ENCODE data around the gene KLRC3.
"Not testable (repeated sequence)": the region's sequence is repeated elsewhere in the genome, so short reads cannot be mapped to it uniquely, and the experiment has no call there.

Gene KLRC3

DNA sequence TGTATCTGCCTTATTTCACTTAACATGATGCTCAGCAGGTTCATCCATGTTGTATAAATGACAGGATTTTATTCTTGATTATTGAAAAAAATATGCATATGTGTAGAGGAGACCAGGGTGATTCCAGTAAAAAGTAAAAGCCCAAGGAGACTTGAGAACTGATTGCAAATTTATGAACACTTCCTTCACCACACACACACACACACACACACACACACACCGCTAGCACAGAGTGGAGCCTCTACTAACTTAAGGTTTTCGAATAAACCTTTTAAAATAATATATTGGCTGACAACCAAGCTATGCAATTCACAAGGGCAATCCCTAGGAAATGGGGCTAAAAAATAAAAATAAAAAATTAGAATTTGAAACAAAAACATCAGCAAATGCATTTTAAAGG, 22.2 kb downstream of the KLRC3 start:
- DNase-seq = no peak

DNA sequence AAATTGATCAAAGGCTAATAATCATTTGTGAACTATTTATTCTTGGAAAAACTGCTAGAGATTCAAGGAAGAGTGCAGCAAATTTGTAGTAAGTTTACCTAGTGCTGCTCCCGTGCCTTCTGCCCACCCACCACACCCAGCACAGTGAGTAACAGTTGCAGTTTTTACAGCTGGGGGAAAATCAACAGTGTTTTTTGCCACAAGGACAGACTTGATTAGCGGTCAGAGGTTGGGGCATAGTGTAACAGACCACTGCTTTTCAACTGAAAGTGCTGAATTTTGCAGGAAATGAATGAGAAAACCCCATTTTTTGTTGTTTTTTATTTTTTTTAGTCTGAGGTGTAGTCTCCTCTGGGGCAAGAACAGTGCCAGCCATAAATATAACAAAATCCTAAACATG, 23.1 kb downstream of the KLRC3 start:
- DNase-seq = no peak

DNA sequence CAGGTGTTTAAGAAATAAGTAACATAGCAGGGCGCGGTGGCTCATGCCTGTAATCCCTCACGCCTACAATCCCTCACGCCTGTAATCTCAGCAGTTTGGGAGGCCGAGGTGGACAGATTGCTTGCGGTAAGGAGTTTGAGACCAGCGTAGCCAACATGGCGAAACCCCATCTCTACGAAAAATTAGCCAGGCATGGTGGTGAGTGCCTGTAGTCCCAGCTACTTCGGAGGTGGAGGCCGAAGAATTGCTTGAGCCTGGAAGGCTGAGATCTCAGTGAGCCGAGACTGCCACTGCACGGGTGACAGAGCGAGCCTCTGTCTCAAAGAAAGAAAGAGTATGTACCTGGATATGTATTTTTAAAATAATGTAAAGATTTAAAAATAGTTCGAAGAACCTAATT, 24.2 kb downstream of the KLRC3 start:
- not testable (repeated sequence) for DNase-seq

DNA sequence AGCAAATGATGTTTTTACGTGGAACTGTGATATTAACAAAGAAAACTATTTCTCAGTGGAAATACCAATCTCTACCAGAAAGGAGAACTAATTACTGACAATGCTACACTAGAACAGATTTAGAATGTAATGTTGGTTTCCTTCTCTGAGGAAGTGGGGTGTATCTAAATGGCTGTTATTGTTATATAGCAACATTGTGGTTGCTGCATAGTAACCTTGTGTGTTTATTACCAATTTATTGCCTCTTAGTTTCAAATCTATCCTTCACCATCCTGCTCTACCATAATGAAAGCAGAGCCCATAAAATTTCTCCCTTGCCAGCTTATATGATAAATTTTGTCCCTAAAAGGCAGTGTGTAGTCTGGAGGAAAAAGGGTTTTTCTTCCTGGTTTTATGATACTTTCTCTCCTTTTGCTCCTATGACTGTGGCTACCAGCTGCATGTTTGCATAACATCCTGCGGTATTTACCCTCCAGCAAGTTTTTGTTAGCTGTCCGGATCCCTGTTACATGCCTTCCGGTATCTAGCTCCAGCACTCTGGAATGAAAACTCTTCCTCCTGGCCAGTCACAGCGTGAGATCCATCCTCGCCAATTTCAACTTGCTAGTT, 24.9 kb downstream of the KLRC3 start:
- no peak for DNase-seq

DNA sequence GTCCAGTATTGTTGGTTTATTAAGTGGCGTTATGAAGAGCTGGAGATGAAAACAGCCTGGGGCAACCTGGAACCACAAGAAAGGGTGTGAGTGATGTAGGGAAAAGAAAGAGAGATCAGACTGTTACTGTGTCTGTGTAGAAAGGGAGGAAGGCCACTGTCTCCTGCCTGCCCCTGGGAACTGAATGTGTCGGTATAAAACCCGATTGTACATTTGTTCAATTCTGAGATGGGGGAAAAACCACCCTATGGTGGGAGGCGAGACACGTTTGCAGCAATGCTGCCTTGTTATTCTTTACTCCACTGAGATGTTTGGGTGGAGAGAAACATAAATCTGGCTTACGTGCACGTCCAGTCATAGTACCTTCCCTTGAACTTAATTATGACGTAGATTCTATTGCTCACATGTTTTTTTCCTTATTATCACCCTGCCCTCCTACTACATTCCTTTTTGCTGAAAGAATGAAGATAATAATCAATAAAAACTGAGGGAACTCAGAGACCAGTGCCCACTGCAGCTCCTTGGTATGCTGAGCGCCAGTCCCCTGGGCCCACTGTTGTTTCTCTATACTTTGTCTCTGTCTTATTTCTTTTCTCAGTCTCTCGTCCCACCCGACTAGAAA, 25.8 kb downstream of the KLRC3 start:
- DNase-seq = not testable (repeated sequence)

DNA sequence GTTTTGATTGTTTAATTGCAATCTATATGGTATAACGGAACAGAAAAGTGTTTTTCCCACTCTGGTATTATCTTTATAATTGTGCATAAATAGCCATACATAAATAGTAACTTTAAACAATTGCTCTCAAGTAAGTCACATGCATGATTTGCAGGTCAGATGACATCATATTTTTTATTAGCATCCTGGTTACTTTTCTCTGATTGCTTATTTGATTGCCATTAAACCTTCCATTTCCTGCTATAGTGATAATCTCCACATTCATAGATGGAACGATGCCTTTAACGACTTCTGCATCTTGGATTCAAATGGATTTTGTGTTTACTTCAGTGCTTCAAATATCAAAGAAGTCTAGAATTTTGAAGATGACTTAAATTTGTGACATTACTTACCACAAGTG, 27.1 kb downstream of the KLRC3 start:
- no peak for DNase-seq

DNA sequence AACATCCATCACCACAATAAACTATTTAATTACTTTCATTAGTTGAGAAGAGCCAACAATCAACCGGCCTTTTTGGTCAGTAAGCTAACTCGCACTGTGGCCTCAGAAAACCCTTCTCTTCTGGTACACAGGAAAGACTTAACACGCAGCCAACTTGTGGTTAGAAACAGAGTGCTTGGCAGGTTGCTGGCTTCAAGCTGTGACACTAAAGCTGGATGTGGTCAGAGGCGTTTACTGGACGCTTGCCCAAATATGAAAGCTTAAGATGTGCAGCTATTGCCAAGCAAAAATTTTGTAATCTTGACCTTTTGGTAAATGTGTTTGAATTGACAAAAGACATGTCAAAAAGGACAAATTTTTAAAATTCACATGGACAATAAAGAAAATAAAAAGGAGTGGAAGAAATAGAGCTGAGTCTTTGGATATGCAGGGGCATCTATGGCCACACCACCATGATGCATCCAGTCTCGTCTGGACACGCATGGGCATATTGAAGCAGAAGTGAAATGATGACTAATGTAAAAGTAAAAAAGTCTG, 27.9 kb downstream of the KLRC3 start:
- no peak for DNase-seq

DNA sequence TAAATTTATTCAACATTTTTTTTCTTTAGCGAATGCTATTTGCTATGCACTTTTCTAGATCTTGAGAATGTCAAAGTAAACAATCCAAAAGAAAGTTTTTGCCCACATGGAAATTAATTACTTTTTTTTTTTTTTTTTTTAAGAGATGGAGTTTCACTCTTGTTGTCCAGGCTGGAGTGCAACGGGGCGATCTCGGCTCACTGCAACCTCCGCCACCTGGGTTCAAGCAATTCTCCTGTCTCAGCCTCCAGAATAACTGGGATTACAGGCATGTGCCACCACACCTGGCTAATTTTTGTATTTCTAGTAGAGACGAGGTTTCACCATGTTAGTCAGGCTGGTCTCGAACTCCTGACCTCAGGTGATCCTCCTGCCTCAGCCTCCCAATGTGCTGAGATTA, 29.4 kb downstream of the KLRC3 start:
- not testable (repeated sequence) for DNase-seq

DNA sequence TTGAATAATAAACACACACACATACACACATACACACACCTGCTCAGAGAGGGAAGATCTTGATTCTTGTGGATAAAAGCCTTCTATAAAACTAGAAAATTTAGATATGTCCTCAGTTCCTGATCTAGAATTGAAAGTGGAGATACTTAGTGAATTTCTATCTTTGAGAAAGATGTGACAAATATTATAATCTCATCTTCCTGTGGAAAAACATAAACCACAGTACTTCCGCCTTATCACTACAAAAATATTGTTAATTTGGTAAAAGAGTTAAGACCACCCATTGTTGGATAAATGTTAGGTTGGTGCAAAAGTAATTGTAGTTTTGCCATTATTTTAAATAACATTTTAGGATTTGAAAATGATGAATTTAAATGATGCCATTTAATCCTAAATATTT, 30.5 kb downstream of the KLRC3 start, which contains the start of gene KLRK1:
TSS of gene KLRK1 (minus strand) at position 138 of the 400 bp plus-strand sequence. CDS start 1,231 bp downstream, outside the sequence.
- DNase-seq = no peak

DNA sequence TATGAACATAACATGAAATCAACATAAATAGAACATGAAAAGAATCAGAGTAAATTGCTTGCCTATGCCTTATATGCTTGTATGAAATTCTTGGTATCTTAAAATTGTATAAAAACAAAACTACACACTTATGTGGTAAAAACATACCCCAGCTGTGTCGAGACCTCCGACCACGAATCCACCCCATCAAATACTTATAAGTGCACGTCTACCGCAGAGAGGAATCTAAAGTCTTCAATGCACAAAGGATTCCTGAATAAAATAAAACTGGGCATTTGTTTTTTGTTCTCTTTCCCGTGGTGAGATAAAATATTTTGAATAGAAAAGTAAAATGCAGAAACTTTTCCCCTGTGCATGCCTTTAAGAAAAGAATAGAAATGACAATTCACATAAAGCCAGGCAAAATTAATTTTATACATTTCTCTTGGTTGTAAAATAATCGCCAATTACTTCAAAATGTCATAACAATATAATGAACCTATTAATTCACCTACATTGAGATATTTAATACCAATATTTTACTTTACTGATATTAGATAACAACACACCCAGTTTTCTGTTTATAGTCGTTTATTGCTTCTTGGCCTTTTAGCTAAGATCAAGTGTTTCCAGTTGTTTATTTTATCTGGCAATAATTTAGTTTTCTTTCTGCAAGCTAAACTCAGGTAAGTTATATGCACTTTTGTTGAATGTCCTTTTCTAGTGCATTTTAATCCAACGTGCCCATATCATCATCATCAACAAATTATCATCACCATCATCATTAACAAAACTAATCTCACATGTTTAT, 31.6 kb downstream of the KLRC3 start:
- no peak for DNase-seq

DNA sequence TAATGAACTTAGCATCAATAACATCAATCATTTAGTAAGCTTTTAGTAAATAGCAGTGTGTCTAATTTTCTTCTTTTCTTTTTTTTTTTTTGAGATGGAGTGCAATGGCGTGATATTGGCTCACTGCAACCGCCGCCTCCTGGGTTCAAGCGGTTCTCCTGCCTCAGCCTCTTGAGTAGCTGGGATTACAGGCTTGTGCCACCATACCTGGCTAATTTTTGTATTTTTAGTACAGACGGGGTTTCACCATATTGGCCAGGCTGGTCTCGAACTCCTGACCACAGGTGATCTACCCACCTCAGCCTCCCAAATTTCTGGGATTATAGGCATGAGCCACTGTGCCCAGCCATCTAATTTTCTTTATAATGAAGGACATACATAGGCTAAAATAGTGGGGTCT, 32.9 kb downstream of the KLRC3 start:
- DNase-seq = not testable (repeated sequence)

DNA sequence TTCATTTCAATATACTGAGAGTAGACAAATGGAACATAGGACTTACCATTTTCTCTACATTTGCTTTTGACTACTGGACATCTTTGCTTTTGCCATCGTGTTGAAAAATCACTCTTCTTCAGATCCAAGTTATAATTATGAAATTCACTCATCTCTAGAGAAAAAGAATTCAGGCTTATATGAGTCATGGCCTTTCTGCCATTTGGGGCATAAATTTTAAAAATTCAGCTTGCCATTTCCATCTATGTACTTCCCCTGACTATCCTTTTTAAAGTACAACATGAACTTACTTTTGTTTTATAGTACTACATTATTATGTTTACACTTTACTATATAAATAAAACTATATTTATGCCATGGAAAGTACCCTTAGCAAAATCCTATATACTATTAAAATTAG, 33.5 kb downstream of the KLRC3 start:
- no peak for DNase-seq

DNA sequence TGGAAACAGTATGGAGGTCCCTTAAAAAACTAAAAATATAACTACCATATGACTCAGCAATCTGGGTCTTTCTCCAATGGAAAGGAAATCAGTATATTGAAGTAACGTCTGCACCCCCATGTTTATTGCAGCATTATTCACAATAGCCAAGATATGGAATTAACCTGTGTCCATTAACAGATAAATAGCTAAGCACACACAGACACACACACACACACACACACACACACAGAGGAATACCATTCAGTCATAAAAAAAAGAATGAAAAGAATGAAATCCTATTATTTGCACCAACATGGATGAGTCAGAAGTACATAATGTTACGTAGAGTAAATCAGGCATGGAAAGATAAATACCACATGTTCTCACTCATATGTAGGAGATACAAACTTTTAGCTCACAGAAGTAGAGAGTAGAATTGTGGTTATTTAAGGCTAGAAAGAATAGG, 35.2 kb downstream of the KLRC3 start:
- DNase-seq = no peak

DNA sequence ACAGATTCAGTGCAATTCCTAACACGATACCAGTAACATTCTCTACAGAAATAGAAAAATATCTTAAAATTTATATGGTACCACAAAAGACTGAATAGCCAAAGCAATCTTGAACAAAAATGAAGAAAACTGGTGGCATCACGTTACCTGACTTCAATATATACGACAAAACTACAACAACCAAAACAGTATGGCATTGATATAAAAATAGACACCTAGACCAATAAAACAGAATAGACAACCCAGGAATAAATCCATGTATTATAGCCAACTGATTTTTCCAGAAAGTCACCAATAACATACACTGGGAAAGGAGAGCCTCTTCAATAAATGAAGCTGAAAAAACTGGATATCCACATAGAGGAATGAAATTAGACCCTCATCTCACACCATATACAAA, 36.2 kb downstream of the KLRC3 start:
- DNase-seq = no peak

DNA sequence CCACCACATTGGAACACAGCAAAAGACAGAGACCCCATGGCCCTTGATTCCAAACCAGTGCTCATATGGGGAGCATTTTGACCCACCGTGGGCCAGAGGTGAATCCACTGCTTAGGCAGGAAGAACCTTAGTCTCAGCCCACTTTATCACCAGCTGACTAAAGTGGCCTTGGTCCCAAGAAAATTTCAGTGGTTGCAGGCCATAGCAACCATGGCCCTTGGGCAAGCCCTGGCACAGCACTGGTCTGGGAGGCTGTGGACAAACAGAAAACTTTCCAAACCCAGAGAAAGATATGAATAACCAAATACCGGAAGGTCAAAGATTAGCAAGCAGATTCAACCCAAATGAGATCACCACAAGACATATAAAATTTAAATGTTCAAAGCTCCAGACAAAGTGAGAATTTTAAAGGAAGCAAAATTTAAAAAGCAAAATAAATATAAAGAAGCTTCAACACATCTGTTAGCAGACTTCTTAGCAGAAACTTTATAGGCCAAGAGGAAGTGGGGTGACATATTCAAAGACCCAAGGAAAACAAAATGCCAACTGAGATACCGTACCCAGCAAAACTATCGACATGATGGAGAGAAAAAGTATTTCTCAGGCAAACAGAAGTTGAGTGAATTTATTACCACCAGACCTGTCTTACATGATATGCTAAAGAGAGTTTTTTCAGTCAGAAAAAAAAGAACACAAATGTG, 38.3 kb downstream of the KLRC3 start:
- no peak for DNase-seq

DNA sequence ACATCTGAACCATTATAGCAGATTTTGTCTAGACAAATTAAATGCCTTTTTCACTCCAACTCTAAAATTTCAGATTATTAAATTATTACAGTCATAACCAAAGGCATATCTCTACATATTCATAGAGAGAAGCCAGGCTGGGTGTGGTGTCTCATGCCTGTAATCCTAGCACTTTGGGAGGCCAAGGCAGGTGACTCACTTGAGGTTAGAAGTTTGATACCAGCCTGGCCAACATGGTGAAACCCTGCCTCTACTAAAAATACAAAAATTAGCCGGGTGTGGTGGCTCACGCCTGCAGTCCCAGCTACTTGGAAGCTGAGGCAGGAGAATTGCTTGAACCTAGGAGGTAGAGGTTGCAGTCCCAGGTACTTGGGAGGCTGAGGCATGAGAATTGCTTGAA, 41.7 kb downstream of the KLRC3 start:
- DNase-seq = not testable (repeated sequence)

DNA sequence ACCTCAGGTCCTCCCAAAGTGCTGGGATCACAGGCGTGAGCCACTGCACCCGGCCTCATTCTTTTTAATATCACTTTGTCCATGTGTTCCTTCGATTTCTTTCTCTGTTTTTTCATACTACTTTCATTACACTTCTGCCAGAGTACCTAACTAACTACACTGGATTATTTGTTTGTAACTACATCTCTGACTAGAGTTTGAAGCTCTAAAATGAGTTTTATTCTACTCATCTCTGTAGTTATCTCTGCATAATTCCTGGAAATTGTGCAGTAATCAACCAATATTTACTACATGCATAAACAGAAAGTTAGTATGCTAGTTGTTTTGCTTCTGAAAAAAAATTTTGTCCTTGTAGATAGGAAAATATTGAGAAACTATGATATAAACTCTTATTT, 45.8 kb downstream of the KLRC3 start:
- no peak for DNase-seq

DNA sequence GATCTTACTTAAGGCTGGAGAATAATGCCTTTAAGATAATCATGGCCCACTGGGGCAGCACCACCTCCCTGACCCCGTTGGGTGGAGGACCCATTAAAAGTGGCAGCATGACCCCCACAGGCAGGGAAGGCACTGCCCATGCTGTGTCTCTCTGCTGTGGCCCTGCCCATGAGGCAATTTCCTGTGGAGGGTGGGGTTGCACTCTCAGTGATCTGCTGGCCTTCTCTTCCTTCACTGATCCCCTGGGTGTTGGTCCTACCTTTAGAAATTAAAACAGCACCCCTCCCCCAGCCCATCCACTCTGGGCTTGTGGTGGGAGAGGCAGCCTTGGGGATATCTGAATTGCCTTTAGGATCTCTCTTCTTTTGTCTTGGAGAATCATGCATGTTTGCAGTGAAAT, 47.8 kb downstream of the KLRC3 start:
- no peak for DNase-seq

DNA sequence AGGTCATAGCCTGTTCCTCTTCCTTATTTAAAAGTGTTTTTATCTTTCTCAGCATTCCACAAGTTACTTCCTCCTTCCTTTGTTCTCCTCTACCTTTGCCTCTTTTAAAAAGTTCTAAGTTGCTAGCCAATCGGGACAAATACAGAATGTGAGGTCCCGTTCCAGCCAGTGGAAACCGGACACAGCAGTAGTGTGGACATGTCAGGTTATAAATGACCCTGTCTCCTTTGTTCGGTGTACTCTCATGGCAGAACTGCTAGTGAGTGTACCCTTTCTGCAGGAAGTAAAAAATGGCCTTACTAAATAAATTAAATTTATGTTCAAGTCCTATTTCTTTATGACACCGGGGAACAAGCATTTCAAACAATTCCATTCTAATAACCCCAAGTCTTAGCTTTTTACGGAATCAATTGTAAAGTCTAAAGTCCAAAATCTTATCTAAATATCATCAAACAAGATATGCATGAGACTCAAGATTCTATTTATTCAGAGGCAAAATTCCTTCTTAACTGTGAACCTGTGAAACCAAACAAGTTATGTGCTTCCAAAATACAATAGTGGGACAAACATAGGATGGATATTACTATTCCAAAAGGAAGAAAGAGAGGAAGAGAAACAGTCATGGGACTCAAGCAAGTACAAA, 48.4 kb downstream of the KLRC3 start:
- not testable (repeated sequence) for DNase-seq

DNA sequence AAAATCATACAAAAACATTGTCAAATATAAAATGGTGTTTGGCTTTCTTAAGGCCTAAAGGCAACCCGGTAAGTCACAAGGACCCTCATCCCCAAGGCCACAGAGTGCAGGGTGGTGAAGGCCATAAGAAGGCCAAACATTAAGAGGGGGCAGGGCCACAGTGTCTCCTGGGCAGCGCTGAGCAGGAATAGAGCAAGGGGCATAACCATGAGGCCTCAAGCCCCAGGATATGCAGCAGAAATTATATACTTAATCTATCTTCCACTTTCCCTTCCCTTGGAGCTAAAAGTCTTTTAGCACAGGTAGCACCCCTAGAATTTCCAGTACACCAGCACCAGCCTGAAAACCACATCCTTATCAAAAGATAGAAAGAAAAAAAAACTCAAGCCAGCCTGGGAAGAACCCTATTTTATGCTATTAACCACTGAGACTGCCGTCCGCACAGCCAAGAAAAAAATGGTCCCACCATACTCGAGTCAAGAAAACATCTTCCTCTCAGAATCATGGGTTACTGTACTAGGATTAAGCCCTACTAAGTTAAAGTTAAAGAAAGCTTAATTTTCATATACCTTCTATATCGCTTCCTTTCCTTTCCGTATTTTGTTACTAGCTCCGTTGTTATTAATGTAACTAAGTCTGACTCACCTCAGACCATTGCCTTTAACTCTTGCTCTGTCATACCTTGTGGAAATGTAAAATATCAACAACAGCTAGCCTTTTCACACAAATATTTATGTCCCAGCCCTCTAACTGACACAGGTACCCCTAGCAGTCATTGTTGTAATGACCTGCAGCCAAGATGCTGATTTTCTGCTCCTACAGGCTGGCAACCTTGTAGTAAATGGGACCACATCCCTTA, 50.6 kb downstream of the KLRC3 start:
- no peak for DNase-seq

Data from right forelimb (tissue), 1 donor.